Upper lobe of left lung (tissue), 6 donors: ENCODE measurements around the gene DAGLB. TPM values are rescaled to one million over a fixed set of nuclear protein-coding genes. Genes with fewer than 3 reads are reported as not detected.

Experiments
- ATAC-seq, 2 donors: fragments of 200-7000 bp; cut with Tn5 transposase; one replicate each; pipeline ENCODE4 v1.9.1; 2022; ENCODE audit warnings: mild to moderate bottlenecking in 2 of 2, moderate library complexity in 2 of 2; ENCODE audit not compliant: low FRiP score in 2 of 2
- DNase-seq, 2 donors: peaks; one replicate each; pipeline ENCODE4 v3.0.0-alpha.2; 2019 to 2020
- H3K27ac ChIP-seq, 4 donors: fragments of 200-600 bp; sonication (generic); one replicate each; pipeline ENCODE4 v1.5.1; 2016 to 2019
- H3K27me3 ChIP-seq, 4 donors: fragments of 200-600 bp; sonication (generic); one replicate each; pipeline ENCODE4 v1.5.1; 2017 to 2019
- H3K36me3 ChIP-seq, 4 donors: fragments of 200-600 bp; sonication (generic); one replicate each; pipeline ENCODE4 v1.5.1; 2016 to 2019
- H3K4me1 ChIP-seq, 4 donors: fragments of 200-600 bp; sonication (generic); one replicate each; pipeline ENCODE4 v1.5.1; 2018 to 2019
- H3K4me3 ChIP-seq, 4 donors: fragments of 200-600 bp; sonication (generic); one replicate each; pipeline ENCODE4 v1.5.1; 2017 to 2019; ENCODE audit warnings: mild to moderate bottlenecking in 2 of 4, moderate library complexity in 1 of 4
- H3K9me3 ChIP-seq, 4 donors: fragments of 200-600 bp; sonication (generic); one replicate each; pipeline ENCODE4 v1.5.1; 2018 to 2019
- CTCF ChIP-seq, 6 experiments: fragments of 450-650 bp in 4 of 6; fragments of 200-600 bp in 2 of 6; sonication (generic) in 2 of 6; IDR thresholded peaks; one replicate each; pipeline ENCODE4 v1.5.1; 2016 to 2019; ENCODE audit warnings: antibody characterized with exemption in 6 of 6
- EP300 ChIP-seq, 4 donors: sonication (generic); formaldehyde crosslinking; IDR thresholded peaks; one replicate each; pipeline ENCODE4 v1.5.1; 2017; ENCODE audit warnings: antibody characterized with exemption in 4 of 4, control low read depth in 2 of 4
- POLR2A ChIP-seq, 4 donors: fragments of 450-650 bp; IDR thresholded peaks; one replicate each; pipeline ENCODE4 v1.5.1; 2016 to 2017; ENCODE audit warnings: antibody characterized with exemption in 4 of 4, mild to moderate bottlenecking in 2 of 4
- POLR2AphosphoS5 ChIP-seq, 2 donors: sonication (generic); formaldehyde crosslinking; IDR thresholded peaks; one replicate each; pipeline ENCODE4 v1.5.1; 2017; ENCODE audit warnings: antibody characterized with exemption in 2 of 2
- WGBS, 2 donors: methylation state at CpG; one replicate each; pipeline ENCODE4 v1.1.5; 2017 to 2018; 5-methylcytosine and 5-hydroxymethylcytosine counted together
- total RNA-seq, 6 donors: library from RNA; depleted of rRNA in 4 of 6; stranded (reverse); fragments of >200 nt in 4 of 6; gene quantifications; one replicate each; pipeline versions ENCODE4 v1.1.0 to v1.2.1, GENCODE V29; 2016 to 2021
- donor health status: DM: no; HTN: no; CAD: no; lungs with moderate emphysema.
- donor health status: DM: no; HTN: yes; CAD: no; lungs with severe emphysema.

Gene DAGLB
- total RNA-seq, 6 donors from 2014 or later = 26.6 to 53.8 (median 36.7) TPM

- Histone ChIP-seq H3K9me3 (no peaks in the 10 kb centered on the region), H3K4me1 (peaks cover 41 to 59% (median 56%) of the 10 kb centered on the region in 4 donors), H3K27ac (peak overlapping the region in 3 of 4 donors; percentile 23 to 69 (median 25)), H3K36me3 (peaks cover 0 to 19% (median 5%) of the 10 kb centered on the region in 4 donors), H3K27me3 (no peaks in the 10 kb centered on the region), H3K4me3 (peak overlapping the region in 2 of 4 donors; percentile 77 to 87)
- ATAC-seq (no peak), DNase-seq (no peak)
- TF ChIP-seq POLR2A (IDR thresholded peaks at IDR 0.05) (no peak), POLR2AphosphoS5 (IDR thresholded peaks at IDR 0.05) (no peak), EP300 (IDR thresholded peaks at IDR 0.05) (no peak), CTCF (IDR thresholded peaks at IDR 0.05) (no peak)
- WGBS, 2 donors = 47 to 70% methylated on average over 7 of the region's 7 CpGs
Observed at GRCh38 chr7:6376820-6377219, 70.9 kb downstream of the DAGLB start.

GRCh38 chr7:6375348-6376101 is 72.2 kb downstream of the DAGLB start:
- Histone ChIP-seq H3K27me3 (no peaks in the 10 kb centered on the region), H3K4me1 (peaks cover 33 to 46% (median 43%) of the 10 kb centered on the region in 4 donors), H3K36me3 (peaks cover 0 to 19% (median 5%) of the 10 kb centered on the region in 4 donors), H3K27ac (peak overlapping the region; percentile 91 to 98 (median 94)), H3K4me3 (peak overlapping the region; percentile 73 to 87 (median 82)), H3K9me3 (no peaks in the 10 kb centered on the region)
- no peak for DNase-seq
- TF ChIP-seq POLR2AphosphoS5 (IDR thresholded peaks at IDR 0.05) = no peak
- no peak for TF ChIP-seq POLR2A (IDR thresholded peaks at IDR 0.05)
- no peak for TF ChIP-seq EP300 (IDR thresholded peaks at IDR 0.05)
- no peak for TF ChIP-seq CTCF (IDR thresholded peaks at IDR 0.05)
- WGBS, 2 donors = 2 to 6% methylated on average over 23 of the region's 23 CpGs
- no peak for ATAC-seq

GRCh38 chr7:6367701-6368211 is 80.0 kb downstream of the DAGLB start:
- DNase-seq (no peak), ATAC-seq (no peak)
- Histone ChIP-seq H3K9me3 (no peaks in the 10 kb centered on the region), H3K27ac (peak overlapping the region in 3 of 4 donors; percentile 3 to 39 (median 30)), H3K27me3 (no peaks in the 10 kb centered on the region), H3K4me3 (no peak overlapping the region), H3K4me1 (peaks cover 9 to 10% (median 9%) of the 10 kb centered on the region in 4 donors), H3K36me3 (no peaks in the 10 kb centered on the region)
- 62 to 73% methylated on average over 4 of the region's 4 CpGs for whole genome bisulfite sequencing, 2 donors
- TF ChIP-seq POLR2AphosphoS5 (IDR thresholded peaks at IDR 0.05) (no peak), CTCF (IDR thresholded peaks at IDR 0.05) (no peak), EP300 (IDR thresholded peaks at IDR 0.05) (no peak), POLR2A (IDR thresholded peaks at IDR 0.05) (no peak)

GRCh38 chr7:6365451-6365850 is 82.3 kb downstream of the DAGLB start:
- H3K27me3 ChIP-seq = no peaks in the 10 kb centered on the region
- no peak overlapping the region for H3K4me3 ChIP-seq
- H3K36me3 ChIP-seq = no peaks in the 10 kb centered on the region
- no peak for DNase-seq
- WGBS, 2 donors = 75 to 85% methylated on average over 5 of the region's 5 CpGs
- H3K4me1 ChIP-seq = peaks cover 9 to 10% (median 9%) of the 10 kb centered on the region in 4 donors
- no peak overlapping the region for H3K27ac ChIP-seq
- TF ChIP-seq POLR2A (IDR thresholded peaks at IDR 0.05) = no peak
- no peak for TF ChIP-seq EP300 (IDR thresholded peaks at IDR 0.05)
- no peak for TF ChIP-seq POLR2AphosphoS5 (IDR thresholded peaks at IDR 0.05)
- no peak for TF ChIP-seq CTCF (IDR thresholded peaks at IDR 0.05)
- H3K9me3 ChIP-seq = no peaks in the 10 kb centered on the region
- no peak for ATAC-seq
